SHP77 treated with DMSO at 0.1 percent for 48 hours (cell line): ENCODE data around the gene EFHD1.

Experiments
- DNase-seq: peaks from one replicate; lab custom pipeline; 2025; lab: John Stamatoyannopoulos, UW

EFHD1 gene, protein sequence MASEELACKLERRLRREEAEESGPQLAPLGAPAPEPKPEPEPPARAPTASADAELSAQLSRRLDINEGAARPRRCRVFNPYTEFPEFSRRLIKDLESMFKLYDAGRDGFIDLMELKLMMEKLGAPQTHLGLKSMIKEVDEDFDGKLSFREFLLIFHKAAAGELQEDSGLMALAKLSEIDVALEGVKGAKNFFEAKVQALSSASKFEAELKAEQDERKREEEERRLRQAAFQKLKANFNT

GRCh38 chr2:232633413-232634205 lies at the start of gene EFHD1:
EFHD1 (plus strand) TSS chr2:232633604; CDS start chr2:232633705, 101 bp downstream.
- DNase-seq, result no peak

- DNase-seq, result peak; percentile 55
Measured at GRCh38 chr2:232584238-232584637, 49.2 kb upstream of the EFHD1 start.

DNA sequence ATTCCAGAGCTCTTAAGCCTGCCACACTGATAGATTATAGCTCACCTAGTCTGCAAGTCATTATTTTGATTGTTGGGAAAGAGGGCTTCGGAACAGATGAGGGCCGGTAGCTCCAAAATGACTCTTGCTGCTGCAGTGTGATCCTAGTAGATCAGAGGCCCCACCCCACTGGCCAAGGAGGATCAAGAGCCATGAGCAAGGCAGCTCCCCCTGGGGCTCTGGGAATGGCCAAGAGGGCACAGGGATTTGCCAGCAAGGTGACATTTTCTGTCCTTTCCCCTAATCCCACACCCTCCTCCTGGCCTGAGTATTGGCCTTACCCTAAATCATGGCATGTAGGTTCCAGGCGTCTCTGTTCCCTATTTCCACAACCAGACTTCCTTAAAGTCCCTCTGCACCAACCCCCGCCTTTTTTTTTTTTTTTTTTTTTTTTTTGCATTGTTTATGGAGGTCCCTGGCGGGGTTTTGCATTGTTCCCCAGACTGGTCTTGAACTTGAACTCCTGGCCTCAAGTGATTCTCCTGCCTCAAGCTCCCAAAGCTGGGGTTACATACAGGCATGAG lies 46.4 kb upstream of the EFHD1 start:
- no peak for DNase-seq

DNA sequence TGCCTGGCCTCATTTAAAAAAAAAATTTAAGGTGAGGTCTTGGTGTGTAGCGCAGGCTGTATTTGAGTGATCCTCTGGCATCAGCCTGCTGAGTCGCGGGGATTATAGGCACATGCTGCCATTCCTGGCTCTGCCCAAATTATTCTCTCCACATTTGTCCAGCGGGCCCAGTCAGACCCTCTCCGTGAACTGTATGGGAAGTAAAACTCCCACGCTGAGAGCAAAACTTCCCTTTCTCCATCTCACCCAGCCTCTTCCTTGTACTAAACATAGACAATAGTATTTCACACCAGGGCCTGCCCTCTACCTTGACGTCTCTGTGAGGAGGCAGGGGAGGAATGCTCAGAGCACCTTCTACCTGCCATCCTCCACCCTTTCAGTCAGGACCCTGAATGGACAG lies 45.9 kb upstream of the EFHD1 start:
- DNase-seq, result no peak

GRCh38 chr2:232588031-232588430 lies 45.4 kb upstream of the EFHD1 start:
- no peak for DNase-seq

DNA sequence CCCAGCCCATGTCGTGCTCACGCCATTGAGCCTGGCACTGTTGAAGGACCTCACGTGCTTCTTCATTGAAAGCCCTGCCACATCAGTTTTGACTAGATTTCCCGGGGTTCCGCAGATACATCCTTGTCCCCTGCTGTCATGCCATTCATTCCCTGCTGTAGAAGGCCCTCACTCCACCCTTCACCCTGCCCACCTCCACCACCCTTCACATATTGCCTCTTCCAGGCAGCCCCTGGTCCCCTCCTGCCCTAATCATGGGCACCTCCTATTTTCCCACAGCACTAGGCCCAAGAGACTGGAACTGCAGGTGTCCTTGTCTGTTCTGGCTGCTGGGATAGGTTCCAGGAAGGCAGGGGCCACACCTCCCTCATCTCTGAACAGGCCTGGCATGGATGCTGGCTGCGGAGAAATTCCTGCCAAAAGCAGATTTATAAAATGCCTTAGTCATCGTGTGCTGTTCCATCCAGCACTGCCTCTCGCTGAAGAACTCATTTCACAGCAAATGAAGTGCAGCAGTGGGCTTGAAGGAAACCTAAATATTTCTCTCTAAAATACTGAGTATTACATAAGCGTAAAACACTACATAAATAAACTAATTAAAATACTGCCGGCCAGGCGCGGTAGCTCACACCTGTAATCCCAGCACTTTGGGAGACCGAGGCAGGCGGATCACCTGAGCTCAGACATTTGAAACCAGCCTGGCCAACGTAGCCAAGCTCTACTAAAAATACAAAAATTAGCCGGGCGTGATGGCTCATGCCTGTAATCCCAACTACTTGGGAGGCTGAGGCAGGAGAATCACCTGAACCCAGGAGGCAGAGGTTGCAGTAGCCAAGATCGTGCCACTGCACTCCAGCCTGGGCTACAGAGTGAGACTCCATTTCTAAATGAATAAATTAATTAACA lies 44.5 kb upstream of the EFHD1 start:
- peak; percentile 55 for DNase-seq

- DNase-seq, result no peak
Measured at GRCh38 chr2:232592772-232593395, 40.5 kb upstream of the EFHD1 start.

GRCh38 chr2:232593982-232594381 lies 39.4 kb upstream of the EFHD1 start:
- no peak for DNase-seq

DNA sequence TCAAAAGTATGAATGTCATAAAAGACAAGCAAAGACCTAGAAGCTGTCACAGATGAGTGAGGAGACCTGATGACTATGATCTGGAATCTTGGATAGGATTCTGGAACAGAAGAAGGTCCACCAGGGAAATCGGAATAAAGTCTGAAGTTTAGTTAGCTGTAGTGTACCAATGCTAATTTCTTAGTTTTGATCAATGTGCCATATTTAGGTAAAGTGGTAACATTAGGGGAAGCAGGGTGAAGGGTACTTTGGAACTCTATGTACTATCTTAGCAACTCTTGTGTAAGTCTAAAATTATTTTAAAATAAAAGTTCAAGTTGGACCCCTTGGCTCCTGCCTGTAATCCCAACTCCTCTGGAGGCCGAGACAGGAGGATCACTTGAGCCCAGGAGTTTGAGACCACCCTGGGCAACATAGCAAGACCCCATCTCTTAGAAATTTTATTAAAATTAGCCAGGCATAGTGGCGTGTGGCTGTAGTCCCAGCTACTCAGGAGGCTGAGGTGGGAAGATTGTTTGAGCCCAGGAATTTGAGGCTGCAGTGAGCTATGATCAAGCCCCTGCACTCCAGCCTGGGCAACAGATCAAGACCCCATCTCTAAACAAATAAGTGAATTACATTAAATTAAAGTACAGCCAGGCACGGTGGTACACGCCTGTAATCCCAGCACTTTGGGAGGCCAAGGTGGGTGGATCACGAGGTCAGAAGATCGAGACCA lies 35.9 kb upstream of the EFHD1 start:
- no peak for DNase-seq

DNA sequence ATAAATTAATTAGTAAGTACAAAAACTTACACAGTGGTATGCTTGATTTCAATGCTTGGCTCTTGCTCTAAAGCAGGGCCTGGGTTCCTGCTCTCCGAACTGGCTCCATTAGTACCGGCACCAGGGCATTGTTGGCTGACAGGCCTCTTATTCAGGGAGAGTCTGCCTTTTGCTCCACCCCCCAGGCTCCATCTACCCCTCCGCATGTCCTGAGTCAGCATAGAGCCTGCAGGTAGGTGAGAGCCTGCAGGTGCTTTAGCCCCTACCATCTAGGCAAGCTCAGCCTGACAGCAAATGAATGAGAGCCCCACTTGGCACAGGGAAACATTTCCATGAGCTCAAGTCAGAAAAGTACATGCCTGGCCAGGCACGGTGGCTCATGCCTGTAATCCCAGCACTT lies 35.1 kb upstream of the EFHD1 start:
- DNase-seq, result no peak

DNA sequence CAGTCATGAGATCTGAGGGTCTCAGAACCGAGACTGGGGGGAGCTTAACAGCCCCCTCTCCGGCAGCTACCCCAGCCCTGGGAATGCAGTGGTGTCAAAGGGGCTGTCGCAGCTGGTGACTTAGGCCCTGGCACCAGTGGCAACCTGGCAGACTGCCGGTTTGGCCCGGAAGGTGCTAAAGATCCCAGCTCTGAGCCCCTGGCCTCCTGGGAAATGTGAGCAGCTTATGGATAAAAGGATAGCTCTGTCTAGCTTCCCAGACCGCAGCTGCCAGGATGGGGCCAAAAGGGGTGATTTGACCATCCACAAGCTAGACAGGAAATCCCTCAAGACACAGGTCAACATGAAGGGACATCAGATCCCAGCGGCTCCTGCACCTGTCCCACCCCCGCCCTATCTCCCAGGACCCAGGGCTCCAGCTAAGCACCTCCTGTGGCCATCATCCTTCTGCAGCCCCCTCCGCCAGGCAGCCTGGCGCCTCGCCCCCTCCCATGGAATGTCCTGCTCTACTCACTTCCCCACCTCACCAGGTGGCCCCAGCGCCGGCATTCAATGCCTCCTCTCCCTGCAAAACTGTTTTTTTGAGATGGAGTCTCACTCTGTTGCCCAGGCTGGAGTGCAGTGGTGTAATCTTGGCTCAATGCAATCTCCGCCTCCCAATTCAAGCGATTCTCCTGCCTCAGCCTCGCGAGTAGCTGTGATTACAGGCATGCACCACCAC lies 33.2 kb upstream of the EFHD1 start:
- DNase-seq, result no peak

DNA sequence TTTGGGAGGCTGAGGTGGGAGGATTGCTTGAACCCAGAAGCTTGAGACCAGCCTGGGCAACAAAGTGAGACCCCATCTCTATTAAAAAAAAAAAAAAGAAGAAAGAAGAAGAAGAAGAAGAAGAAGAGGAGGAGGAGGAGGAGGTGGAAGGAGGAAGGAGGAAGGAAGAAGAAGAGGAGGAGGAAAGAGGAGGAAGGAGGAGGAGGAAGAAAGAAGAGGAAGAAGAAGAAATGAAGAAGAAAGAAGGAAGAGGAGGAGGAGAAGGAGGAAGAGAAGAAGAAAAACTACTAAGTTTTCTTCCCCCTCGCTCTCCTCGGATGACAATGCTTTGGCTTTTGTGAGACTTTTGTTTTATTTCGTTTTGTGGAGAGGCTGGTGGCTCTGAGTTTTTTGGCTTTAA lies 30.1 kb upstream of the EFHD1 start:
- no peak for DNase-seq

DNA sequence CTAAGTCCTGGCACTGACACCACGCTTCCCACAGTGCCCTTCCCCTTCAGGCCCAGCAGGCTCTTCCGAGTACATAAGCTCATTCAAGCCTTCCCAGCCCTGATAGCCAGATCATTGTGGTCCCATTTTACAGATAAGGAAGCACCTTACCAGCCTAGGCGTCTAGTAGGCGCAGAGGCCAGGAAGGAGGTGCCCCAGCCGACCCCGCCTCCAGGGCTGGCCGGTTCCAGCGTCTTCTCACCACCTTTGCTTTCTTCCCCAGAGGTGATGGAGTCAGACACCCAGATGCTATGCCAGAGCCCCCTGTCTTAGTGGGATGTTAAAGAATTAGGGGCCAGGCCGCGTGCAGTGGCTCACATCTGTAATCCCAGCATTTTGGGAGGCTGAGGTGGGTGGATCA lies 28.9 kb upstream of the EFHD1 start:
- DNase-seq, result no peak

- no peak for DNase-seq
Measured at GRCh38 chr2:232607011-232607410, 26.4 kb upstream of the EFHD1 start.

DNA sequence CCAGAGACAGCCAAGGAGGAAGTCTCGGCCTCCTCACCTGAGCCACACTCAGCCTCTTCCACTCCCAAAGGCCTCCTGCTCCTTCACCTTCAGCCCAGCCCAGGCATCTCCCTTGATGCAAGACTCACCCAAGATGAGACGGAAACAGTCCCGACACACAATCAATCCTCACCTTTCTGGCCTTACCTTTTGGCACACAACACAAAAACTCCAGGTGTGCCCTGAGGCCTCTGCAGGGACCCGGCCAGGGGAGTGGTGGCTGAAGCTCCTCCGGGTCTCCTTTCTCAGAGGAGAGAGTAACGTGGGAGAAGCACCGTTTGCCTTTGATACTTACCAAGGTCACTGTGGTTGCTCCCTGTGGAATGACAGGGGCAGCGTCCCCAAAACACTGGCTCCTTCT lies 23.8 kb upstream of the EFHD1 start:
- no peak for DNase-seq

DNA sequence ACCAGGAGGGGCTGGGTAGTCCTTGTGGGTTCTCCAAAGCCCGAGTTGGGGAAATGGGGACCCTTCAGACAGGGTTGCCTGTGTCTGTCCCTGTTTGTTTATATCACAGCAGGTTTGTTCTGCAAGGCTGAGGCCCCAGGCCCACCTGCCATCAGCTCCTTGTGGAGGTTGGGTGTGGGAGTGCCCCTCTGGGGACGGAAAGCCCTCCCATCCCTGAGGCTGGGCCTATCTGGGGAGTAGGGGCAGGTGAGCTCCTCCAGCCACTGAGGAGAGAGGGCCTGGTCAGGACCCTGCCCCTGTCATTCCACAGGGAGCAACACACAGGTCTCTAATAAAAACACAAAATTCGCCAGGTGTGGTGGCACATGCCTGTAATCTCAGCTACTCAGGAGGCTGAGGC lies 23.3 kb upstream of the EFHD1 start:
- DNase-seq, result no peak

DNA sequence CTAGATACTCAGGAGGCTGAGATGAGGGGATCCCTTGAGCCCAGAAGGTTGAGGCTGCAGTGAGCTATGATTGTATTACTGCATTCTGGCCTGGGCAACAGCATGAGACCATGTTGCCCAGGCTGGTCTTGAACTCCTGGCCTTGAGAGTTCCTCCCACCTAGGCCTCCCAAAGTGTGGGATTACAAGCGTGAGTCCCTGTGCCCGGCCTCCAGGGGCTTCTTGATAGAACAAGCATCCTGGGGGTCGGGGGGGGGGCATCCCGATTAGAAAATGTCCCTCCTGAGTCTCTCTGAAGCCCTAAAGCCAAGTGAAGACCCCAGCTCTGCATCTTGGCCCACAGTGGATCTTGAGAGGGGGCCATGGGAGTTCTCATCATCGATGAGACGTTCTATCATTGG lies 22.3 kb upstream of the EFHD1 start:
- no peak for DNase-seq

DNA sequence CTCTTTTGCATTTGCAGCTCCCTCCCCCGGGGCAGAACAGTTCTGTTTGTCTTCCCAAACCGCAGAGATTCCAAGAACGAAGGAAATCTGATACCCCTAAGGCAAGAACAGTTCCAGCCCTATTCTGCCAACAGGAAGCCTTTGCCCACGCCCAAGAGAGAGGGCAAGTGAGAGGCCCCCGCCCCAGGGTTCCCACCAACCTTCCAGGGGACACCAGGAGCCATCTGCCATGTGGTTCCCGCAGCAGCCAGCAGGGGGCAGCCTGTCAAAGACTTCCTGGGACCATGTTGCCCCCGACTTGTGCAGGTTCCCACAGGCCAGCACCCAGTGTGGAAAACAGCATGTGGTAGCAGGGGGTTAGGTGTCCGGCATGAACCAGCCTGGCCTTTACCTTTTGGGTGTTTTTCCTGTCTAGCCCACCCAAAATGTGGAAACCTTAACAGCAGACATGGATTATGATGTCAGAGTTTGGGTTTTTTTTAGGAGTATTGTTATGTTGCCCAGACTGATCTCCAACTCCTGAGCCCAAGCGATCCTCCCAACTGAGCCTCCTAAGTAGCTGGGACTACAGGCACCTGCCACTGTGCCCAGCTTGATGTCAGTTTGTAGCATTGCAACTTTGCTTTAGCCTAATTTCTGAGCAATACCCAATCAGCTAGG lies 21.7 kb upstream of the EFHD1 start:
- DNase-seq, result peak; percentile 14

- DNase-seq, result no peak
Measured at GRCh38 chr2:232613538-232614134, 19.8 kb upstream of the EFHD1 start.

DNA sequence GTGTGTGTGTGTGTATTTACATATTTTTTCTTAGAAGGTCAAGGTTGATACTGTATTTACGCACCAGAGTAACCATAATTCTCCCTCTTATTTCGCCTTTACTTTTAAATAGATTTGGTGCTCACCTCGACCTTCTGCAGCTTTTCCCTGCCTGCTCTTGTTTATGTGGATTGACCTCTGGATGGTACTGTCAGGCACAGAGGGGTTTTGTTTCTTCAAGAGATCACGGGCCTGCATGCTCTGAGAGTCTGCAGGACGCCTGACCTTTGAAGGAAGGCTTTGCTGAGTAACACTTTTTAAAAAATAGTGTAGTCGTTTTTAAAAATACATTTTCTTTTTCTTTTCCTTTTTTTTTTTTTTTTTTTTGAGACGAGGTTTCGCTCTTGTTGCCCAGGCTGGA lies 18.1 kb upstream of the EFHD1 start:
- DNase-seq, result no peak
